Right forelimb (tissue), 1 donor: ENCODE measurements around the gene CAPN5.

Experiments used
- DNase-seq: peaks from one replicate; pipeline ENCODE4 v3.0.0-alpha.2; 2018

The CAPN5 gene

GRCh38 chr11:77067861-77068443 lies 1.2 kb downstream of the CAPN5 start:
- DNase-seq, result no peak

GRCh38 chr11:77068457-77069335 lies 1.9 kb downstream of the CAPN5 start:
- DNase-seq, result no peak

- DNase-seq, result peak; percentile 38
Measured at GRCh38 chr11:77069336-77069968, 2.7 kb downstream of the CAPN5 start.

- DNase-seq, result peak; percentile 20
Measured at GRCh38 chr11:77069969-77070582, 3.3 kb downstream of the CAPN5 start.

GRCh38 chr11:77071077-77071476 lies 4.3 kb downstream of the CAPN5 start:
- no peak for DNase-seq

GRCh38 chr11:77071671-77072605 lies 5.2 kb downstream of the CAPN5 start:
- peak; percentile 20 for DNase-seq

GRCh38 chr11:77072851-77073327 lies 6.1 kb downstream of the CAPN5 start:
- DNase-seq, result peak; percentile 38

- peak; percentile 86 for DNase-seq
Measured at GRCh38 chr11:77073328-77074001, 6.7 kb downstream of the CAPN5 start.

- no peak for DNase-seq
Measured at GRCh38 chr11:77074205-77074604, 7.4 kb downstream of the CAPN5 start.

GRCh38 chr11:77074626-77075221 lies 8.0 kb downstream of the CAPN5 start:
- peak; percentile 30 for DNase-seq

- DNase-seq, result peak; percentile 35
Measured at GRCh38 chr11:77075425-77075905, 8.7 kb downstream of the CAPN5 start.

- no peak for DNase-seq
Measured at GRCh38 chr11:77079666-77080065, 12.9 kb downstream of the CAPN5 start.

- DNase-seq, result peak; percentile 15
Measured at GRCh38 chr11:77080643-77081210, 14.0 kb downstream of the CAPN5 start.

GRCh38 chr11:77081381-77081851 lies 14.6 kb downstream of the CAPN5 start:
- DNase-seq, result peak; percentile 34

- DNase-seq, result peak; percentile 30
Measured at GRCh38 chr11:77081976-77082836, 15.4 kb downstream of the CAPN5 start.

GRCh38 chr11:77082838-77083565 lies 16.2 kb downstream of the CAPN5 start:
- DNase-seq, result peak; percentile 44

- DNase-seq, result peak; percentile 19
Measured at GRCh38 chr11:77083566-77084245, 16.9 kb downstream of the CAPN5 start.
